SKM-1 (cell line): ENCODE data around the gene APCDD1.

ENCODE experiments used
- DNase-seq: peaks from one replicate; lab custom pipeline; 2025; ENCODE audit not compliant: unreplicated experiment; lab: John Stamatoyannopoulos, UW

Gene APCDD1

DNA sequence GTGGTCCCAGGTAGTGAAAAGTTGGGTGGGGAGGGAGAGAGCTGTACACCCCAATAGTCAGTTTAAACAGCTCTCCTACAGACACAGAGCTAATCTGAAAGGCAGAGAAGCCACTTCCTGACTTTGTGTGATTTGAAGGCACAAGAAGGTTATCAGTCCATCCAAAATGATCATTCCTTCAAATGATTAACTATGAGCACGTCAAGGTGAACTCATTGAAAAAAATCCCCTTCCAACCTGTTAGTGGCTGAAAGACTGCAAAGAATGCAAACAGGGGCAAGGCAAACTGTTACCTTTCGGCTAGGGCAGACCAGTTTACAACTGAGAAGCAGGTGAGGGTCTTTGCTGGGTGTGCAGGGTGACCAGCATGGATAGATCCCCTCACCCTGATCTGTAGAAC lies 22.8 kb upstream of the APCDD1 start:
- DNase-seq, result no peak

GRCh38 chr18:10432781-10433180 lies 21.7 kb upstream of the APCDD1 start:
- DNase-seq, result no peak

DNA sequence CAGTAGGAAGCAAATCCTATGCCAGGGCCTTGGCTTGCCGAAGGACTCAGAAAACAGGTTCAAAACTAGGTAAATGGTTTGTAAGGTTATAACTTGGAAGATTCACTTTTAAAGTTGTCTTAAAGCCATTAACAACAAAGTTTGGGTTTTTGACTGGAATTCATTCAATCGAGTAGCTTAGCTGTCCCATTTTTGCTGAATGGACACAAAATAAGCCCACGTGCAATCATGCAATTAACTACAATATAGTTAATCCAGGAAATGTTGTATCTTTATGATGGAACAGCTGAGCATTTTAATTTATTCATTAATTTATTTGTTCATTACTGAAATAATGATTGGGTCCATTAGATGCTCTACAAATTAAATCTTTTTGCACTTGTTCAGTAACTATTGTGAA lies 18.3 kb upstream of the APCDD1 start:
- no peak for DNase-seq

DNA sequence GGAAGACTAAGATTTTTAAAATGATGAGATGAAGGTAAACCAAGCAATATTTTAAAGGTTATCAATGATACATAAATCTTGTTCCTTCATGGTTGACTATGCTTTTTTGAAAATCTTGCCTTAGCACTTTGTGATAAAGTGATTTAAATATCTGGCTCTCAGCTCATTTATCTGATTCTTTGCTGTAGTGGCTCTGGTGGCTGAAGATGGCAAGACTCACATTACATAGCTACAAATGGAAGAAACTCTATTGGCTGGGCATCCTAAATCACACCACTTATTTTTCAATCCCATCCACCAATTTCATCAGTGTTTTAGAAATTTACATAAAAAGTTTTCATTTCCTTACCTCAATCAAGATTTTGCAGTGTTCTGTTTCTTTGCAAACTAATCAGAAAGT lies 16.6 kb upstream of the APCDD1 start:
- DNase-seq, result no peak

GRCh38 chr18:10439898-10440297 lies 14.5 kb upstream of the APCDD1 start:
- DNase-seq, result no peak

DNA sequence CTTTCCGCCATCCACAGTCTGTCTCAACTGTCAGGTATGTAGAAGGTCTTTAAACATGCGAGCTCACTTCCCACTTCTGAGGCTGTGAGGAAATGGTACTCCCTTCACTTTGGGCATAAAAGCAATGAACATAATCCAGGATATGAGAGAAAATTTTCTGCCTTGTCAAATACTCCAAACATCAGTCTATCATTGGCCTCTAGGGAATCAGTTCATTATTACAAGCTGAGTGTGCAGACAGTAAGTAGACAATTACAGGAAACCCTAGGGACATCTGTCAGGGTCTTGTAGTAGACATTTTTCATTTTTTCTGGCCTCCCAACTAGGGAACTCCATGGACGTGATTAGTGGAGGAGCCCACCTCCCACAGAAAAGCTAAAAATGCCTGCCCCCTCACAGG lies 13.6 kb upstream of the APCDD1 start:
- DNase-seq, result no peak

- no peak for DNase-seq
Measured at GRCh38 chr18:10441472-10441871, 13.0 kb upstream of the APCDD1 start.

DNA sequence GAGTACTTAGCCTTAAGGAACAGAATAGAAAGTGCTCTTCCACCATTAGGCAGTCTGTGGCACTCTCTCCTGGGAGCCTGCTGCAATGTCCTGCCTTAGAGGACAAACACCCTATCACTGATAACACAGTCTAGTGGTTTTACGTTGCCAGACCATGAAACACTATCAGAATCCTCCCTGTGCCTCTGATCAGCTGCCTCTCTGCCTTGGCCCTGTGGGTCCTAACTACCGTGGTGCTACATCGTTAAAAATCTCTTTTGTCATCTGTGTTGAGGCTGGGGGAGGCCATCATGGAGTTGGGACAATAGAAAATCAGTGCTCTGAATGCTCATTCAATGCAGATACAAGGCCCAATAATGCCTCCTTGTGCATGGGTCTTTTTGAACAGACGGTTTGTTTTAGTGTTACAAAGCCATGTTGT lies 11.9 kb upstream of the APCDD1 start:
- DNase-seq, result no peak

GRCh38 chr18:10443001-10443400 lies 11.4 kb upstream of the APCDD1 start:
- no peak for DNase-seq

DNA sequence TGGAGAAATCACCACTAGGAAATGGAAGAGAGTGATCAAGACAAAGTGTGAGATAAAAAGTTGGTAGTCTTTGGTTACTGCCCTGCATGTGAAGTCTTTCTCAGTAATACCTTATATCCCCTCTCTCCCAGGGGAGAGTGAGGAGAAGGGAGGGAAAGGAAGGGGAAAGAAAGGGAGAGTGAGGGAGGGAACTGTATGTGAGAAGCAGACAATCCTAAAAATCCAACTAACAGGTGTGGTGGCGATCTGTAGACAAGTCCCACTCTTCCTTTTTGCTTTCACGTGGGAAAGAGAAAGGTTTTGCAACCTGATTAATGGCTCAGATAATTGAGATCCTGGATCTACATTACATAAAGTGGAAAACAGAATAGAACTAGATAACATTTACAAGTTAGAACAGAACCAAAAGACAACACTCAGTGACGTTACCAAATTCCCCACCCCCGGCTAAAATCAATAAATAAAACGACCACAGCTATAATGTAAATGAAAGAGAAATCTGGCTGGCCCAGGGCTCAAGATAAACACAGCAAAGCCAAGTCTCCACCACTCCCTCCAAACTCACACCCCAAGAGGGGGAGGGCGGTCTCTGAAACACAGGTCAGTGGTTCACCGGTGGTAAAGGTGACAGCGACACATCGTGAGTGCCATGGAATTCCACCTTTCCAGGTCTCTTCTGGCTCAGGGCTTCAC lies 10.0 kb upstream of the APCDD1 start:
- no peak for DNase-seq

DNA sequence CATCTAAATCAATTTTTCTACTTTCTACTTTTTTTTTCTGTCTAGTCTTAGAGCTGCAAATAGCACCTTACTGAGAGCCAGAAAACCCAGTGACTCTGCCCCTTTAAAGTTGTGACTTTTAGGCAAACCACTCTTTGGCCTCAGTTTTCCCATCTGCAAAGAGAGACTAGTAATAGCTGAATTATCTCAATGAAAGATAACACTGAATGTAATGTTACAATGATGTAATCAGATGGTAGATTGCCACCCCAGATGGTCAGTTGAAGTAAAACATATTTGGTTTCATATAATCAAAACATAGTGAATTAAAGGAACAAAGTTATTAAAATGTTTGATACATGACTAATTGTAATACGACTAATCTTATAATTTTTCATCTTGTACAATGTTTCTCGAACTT lies 5.0 kb upstream of the APCDD1 start:
- no peak for DNase-seq

DNA sequence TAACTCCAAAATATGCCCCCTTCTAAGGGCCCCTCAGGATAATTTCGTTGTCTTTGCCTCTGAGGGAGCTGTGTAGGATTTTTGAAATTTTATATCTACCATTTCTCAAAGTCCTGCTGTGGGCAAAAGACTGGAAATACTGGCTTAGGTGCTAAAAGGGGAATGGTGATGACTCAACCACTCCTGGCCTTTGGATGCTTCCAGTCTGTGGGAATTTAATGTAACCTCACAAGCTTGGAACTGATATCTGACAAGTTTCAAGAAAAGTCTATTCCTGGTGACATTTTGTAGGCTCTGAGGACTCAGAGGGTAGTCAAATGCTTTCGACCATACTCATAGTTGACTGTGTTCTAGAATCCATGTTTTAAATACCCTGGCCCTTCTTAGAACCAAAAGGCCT lies 3.4 kb upstream of the APCDD1 start:
- DNase-seq, result no peak

GRCh38 chr18:10453261-10453805 lies 1.1 kb upstream of the APCDD1 start:
- DNase-seq, result no peak

GRCh38 chr18:10454681-10455557 lies 484 bp downstream of the APCDD1 start:
- no peak for DNase-seq

GRCh38 chr18:10455726-10456453 lies 1.5 kb downstream of the APCDD1 start:
- DNase-seq, result no peak

DNA sequence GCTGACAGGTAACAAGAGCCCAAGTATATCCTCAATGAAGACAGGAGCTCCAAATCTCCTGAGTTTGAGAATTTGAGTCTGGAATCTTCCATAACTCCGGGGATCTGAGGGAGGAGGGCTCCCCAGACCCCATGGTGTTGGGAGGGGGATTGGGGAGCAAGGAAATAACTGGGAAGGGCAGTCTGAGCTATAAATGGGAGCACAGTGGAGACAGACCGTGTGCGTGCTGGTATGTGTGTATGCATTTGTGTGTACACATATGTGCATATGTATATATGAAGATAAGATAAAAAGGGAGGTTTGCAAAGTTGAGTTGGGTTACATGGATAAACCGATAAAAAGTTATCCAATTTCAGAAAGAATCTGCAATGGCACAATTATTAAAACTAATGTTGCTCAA lies 2.3 kb downstream of the APCDD1 start:
- DNase-seq, result no peak

- no peak for DNase-seq
Measured at GRCh38 chr18:10457128-10457527, 2.7 kb downstream of the APCDD1 start.

GRCh38 chr18:10457767-10458166 lies 3.3 kb downstream of the APCDD1 start:
- DNase-seq, result no peak

- DNase-seq, result no peak
Measured at GRCh38 chr18:10458691-10459090, 4.3 kb downstream of the APCDD1 start.

DNA sequence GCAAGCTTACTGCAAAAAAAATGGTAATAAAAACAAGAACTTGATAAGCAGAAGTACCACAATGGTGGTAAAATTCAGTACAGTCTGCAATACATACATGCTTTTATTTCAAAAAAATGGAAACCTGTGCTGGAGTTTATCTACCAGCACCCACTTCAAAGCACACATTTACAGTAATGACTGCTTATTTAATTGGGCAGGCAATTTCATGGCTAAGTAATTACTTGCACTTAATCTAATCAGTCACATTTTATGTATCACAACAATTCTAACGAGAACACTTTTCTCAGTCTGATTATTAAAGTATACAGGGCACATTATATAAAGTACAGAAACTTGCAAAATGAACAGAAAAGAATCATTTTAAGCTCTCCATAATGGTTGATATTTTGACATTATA lies 5.2 kb downstream of the APCDD1 start:
- no peak for DNase-seq

DNA sequence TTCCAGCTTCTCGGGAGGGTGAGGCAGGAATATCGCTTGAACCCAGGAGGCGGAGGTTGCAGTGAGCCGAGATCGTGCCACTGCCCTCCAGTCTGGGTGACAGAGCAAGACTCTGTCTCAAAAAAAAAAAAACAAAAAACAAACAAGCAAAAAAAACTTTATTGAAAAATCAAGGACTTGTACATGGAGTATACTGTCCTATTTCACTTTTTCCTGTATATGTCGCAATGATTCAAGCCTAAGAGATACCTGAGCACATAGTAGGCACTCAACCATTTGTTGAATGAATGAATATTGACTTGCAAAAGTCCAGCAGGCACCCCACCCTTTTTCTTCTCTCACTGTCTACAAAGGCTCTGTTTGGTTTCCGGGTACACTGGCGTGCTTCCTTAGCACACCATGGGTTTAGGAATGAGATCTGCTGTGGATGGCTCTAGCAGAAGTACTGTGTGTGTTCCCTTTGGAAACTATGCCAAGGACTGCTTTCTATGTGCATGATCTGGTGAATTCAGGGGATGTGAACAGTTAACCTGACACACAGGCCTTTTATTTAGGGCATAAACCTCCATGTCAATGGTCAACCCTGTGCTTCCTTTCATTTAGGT lies 6.1 kb downstream of the APCDD1 start:
- no peak for DNase-seq
